Left lung (tissue), 10 donors: ENCODE data around the gene PRSS27. TPM values are rescaled to one million over a fixed set of nuclear protein-coding genes. Genes with fewer than 3 reads are reported as not detected.

Experiments used
- ATAC-seq: fragments of 200-7000 bp; cut with Tn5 transposase; one replicate; pipeline ENCODE4 v1.9.1; 2020; ENCODE audit warnings: moderate library complexity
- DNase-seq, 4 donors: peaks; one replicate each; pipeline ENCODE4 v3.0.0-alpha.2; 2013 to 2020
- H3K27ac ChIP-seq, 2 donors: fragments of 200-600 bp; sonication (generic) in 1 of 2; one replicate each; pipeline versions ENCODE4 v1.5.0 to v1.8.0; 2020 to 2021
- H3K27me3 ChIP-seq, 2 donors: fragments of 200-600 bp; sonication (generic) in 1 of 2; one replicate each; pipeline versions ENCODE4 v1.5.0 to v1.8.0; 2020 to 2021
- H3K36me3 ChIP-seq, 2 donors: fragments of 200-600 bp; sonication (generic) in 1 of 2; one replicate each; pipeline versions ENCODE4 v1.5.0 to v1.8.0; 2020 to 2021
- H3K4me1 ChIP-seq, 2 donors: fragments of 200-600 bp; one replicate each; pipeline ENCODE4 v1.8.0; 2021
- H3K4me3 ChIP-seq, 2 donors: fragments of 200-600 bp; sonication (generic) in 1 of 2; one replicate each; pipeline versions ENCODE4 v1.5.0 to v1.8.0; 2020 to 2021; ENCODE audit warnings: mild to moderate bottlenecking in 1 of 2
- H3K9me3 ChIP-seq, 2 donors: fragments of 200-600 bp; sonication (generic) in 1 of 2; one replicate each; pipeline versions ENCODE4 v1.5.0 to v1.8.0; 2020 to 2021
- intact Hi-C, 2 donors: fragments of 100-400 bp; cut with DNase I; formaldehyde crosslinking; loops; one replicate each; pipeline versions ENCODE4 v1.11.2 to v1.14.2; 2022
- polyA plus RNA-seq, 6 donors: library from polyadenylated mRNA; unstranded; fragments of 120-200 nt; gene quantifications; one replicate each; pipeline ENCODE4 v1.2.1, GENCODE V29; 2013; ENCODE audit not compliant: insufficient read length in 6 of 6
- total RNA-seq, 2 donors: library from RNA; stranded (reverse); fragmentation: NEBNext Ultra II Directional; extraction: Animal tissue kit (Norgen Biotek cat#: 25700); gene quantifications; one replicate each; pipeline ENCODE4 v1.2.1, GENCODE V29; 2021
- TF ChIP-seq, protein P1 (sequence below), 2 donors: fragments of 200-600 bp; sonication (generic) in 1 of 2; IDR thresholded peaks; one replicate each; pipeline versions ENCODE4 v1.5.0 to v1.8.0; 2021; ENCODE audit warnings: antibody characterized with exemption in 2 of 2
- donor health status: DM: no; HTN: yes; CAD: no.
- donor health status: DM: no; HTN: no; CAD: no.

The PRSS27 gene
- total and polyA plus RNA-seq, 8 donors: 0.45 to 3.3 (median 2.1) TPM

DNA sequence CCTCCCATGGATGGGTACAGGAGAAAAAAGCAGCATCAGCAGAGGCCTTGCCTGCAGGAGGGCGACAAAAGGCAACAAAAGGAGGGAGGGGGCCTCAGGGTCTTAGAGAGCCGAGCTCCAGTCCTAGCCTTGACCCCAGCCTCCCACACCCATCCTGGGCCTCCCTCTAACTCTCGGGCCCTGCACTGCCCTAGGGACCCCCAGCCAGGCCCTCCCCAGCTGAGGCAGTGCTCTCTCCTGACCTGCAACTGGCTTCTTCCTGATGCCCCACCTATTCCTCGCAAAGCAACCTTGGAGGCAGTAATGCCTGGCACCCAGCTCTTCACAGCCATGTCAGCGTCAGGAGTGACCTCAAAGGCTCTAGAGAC is 17.2 kb upstream of the PRSS27 start:
- peaks cover 0 to 20% of the 10 kb centered on the region in 2 donors for H3K27me3 ChIP-seq
- TF ChIP-seq, protein P1, sequence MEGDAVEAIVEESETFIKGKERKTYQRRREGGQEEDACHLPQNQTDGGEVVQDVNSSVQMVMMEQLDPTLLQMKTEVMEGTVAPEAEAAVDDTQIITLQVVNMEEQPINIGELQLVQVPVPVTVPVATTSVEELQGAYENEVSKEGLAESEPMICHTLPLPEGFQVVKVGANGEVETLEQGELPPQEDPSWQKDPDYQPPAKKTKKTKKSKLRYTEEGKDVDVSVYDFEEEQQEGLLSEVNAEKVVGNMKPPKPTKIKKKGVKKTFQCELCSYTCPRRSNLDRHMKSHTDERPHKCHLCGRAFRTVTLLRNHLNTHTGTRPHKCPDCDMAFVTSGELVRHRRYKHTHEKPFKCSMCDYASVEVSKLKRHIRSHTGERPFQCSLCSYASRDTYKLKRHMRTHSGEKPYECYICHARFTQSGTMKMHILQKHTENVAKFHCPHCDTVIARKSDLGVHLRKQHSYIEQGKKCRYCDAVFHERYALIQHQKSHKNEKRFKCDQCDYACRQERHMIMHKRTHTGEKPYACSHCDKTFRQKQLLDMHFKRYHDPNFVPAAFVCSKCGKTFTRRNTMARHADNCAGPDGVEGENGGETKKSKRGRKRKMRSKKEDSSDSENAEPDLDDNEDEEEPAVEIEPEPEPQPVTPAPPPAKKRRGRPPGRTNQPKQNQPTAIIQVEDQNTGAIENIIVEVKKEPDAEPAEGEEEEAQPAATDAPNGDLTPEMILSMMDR (IDR thresholded peaks at IDR 0.05): no peak
- intact Hi-C loops: no loop called here
- H3K4me1 ChIP-seq: no peaks in the 10 kb centered on the region
- H3K4me3 ChIP-seq: no peak overlapping the region
- no peak overlapping the region for H3K27ac ChIP-seq
- no peaks in the 10 kb centered on the region for H3K9me3 ChIP-seq
- ATAC-seq: no peak
- DNase-seq: peak in 1 of 4 donors; percentile 41
- H3K36me3 ChIP-seq: no peaks in the 10 kb centered on the region

- Histone ChIP-seq H3K36me3 (no peaks in the 10 kb centered on the region), H3K4me3 (no peak overlapping the region), H3K27me3 (peaks cover 0 to 20% of the 10 kb centered on the region in 2 donors), H3K9me3 (no peaks in the 10 kb centered on the region), H3K27ac (no peak overlapping the region), H3K4me1 (no peaks in the 10 kb centered on the region)
- ATAC-seq (no peak), DNase-seq (peak in 1 of 4 donors; percentile 25)
- TF ChIP-seq, protein P1 (IDR thresholded peaks at IDR 0.05): no peak
- intact Hi-C loops: no loop called here
These were observed 16.6 kb upstream of the PRSS27 start for GRCh38 chr16:2736476-2737237.

GRCh38 chr16:2734844-2735515 is 15.0 kb upstream of the PRSS27 start:
- H3K9me3 ChIP-seq: no peaks in the 10 kb centered on the region
- intact Hi-C loops: no loop called here
- no peak overlapping the region for H3K4me3 ChIP-seq
- no peaks in the 10 kb centered on the region for H3K4me1 ChIP-seq
- TF ChIP-seq, protein P1 (IDR thresholded peaks at IDR 0.05): no peak
- H3K27me3 ChIP-seq: peaks cover 0 to 16% of the 10 kb centered on the region in 2 donors
- DNase-seq: peak in 1 of 4 donors; percentile 19
- H3K27ac ChIP-seq: no peak overlapping the region
- no peak for ATAC-seq
- H3K36me3 ChIP-seq: no peaks in the 10 kb centered on the region

DNA sequence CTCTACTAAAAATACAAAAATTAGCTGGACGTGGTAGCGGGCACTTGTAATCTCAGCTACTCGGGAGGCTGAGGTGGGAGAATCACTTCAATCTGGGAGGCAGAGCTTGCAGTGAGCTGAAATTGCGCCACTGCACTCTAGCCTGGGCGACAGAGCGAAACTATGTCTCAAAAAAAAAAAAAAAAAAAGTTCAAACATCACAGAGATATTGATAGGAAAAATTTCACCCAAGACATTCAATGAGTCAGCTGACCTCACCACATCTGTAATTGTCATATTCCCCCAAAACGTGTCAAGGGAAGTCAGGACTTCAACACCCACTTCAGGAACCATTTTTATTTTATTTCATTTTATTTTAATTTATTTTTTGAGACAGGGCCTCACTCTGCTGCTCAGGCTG is 8.0 kb upstream of the PRSS27 start:
- H3K27me3 ChIP-seq: peaks cover 0 to 10% of the 10 kb centered on the region in 2 donors
- DNase-seq (no peak), ATAC-seq (no peak)
- no peaks in the 10 kb centered on the region for H3K36me3 ChIP-seq
- intact Hi-C loops: no loop called here
- no peaks in the 10 kb centered on the region for H3K9me3 ChIP-seq
- TF ChIP-seq, protein P1 (IDR thresholded peaks at IDR 0.05): no peak
- no peaks in the 10 kb centered on the region for H3K4me1 ChIP-seq
- no peak overlapping the region for H3K27ac ChIP-seq
- H3K4me3 ChIP-seq: no peak overlapping the region

DNA sequence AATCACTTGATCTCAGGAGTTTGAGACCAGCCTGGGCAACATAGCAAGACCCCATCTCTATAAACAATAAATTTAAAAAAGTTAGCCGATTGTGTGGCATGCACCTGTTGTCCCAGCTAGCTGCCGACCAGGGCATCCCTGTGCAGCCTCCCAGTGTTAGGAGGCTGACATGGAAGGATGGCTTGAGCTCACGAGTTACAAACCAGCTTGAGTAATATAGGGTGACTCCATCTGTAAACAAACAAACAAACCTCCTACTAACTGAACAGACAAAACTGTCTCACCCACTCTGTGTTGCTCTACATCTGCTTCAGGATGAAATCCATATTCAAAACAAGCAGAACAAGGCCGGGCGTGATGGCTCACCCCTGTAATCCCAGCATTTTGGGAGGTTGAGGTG is 6.9 kb upstream of the PRSS27 start:
- intact Hi-C loops: no loop called here
- H3K27ac ChIP-seq: no peak overlapping the region
- DNase-seq (no peak), ATAC-seq (no peak)
- no peaks in the 10 kb centered on the region for H3K9me3 ChIP-seq
- H3K4me1 ChIP-seq: no peaks in the 10 kb centered on the region
- TF ChIP-seq, protein P1 (IDR thresholded peaks at IDR 0.05): no peak
- H3K27me3 ChIP-seq: peaks cover 0 to 10% of the 10 kb centered on the region in 2 donors
- H3K4me3 ChIP-seq: no peak overlapping the region
- H3K36me3 ChIP-seq: no peaks in the 10 kb centered on the region
